OCI-LY7 (cell line): ENCODE results near the gene ATP8B3. TPM values are rescaled to one million over a fixed set of nuclear protein-coding genes. Genes with fewer than 3 reads are reported as not detected.

Experiments
- BruUV-seq: library from RNA; stranded (reverse); fragments of 400-500 nt; replicated peaks from 2 replicates; lab custom pipeline; 2021; lab: Mats Ljungman, UMichigan
- CTCF ChIA-PET: fragments of 300-600 bp; sonication (Branson Sonifier 250); formaldehyde crosslinking; loops from one replicate; lab custom pipeline; 2022; ENCODE audit warnings: antibody characterized with exemption; ENCODE audit not compliant: unreplicated experiment; lab: Charles Lee
- POLR2A ChIA-PET: fragments of 300-600 bp; sonication (Branson Sonifier 250); formaldehyde crosslinking; loops from one replicate; lab custom pipeline; 2022; ENCODE audit warnings: antibody characterized with exemption; lab: Charles Lee
- DNase-seq: peaks from one replicate; pipeline ENCODE4 v3.0.0-alpha.2; 2015; ENCODE audit warnings: low spot score
- H2AFZ ChIP-seq: fragments of 200-600 bp; sonication (generic), shearing (Covaris generic); 2 replicates; pipeline ENCODE4 v1.6.1; 2014; ENCODE audit warnings: mild to moderate bottlenecking, antibody characterized with exemption, low read length, moderate library complexity
- H3K27ac ChIP-seq: fragments of 200-600 bp; sonication (generic); 2 replicates; pipeline ENCODE4 v1.5.1; 2014; ENCODE audit warnings: mixed run types, low read depth, mild to moderate bottlenecking, moderate library complexity, low read length, inconsistent platforms; ENCODE audit not compliant: poor library complexity, severe bottlenecking
- H3K36me3 ChIP-seq: fragments of 200-600 bp; sonication (generic); 2 replicates; pipeline ENCODE4 v1.6.1; 2014; ENCODE audit warnings: mild to moderate bottlenecking, antibody characterized with exemption, low read length, moderate library complexity, mixed read lengths; ENCODE audit not compliant: insufficient read depth
- H3K4me1 ChIP-seq: fragments of 200-600 bp; sonication (generic); 2 replicates; pipeline ENCODE4 v1.5.1; 2014; ENCODE audit warnings: mild to moderate bottlenecking, low read length; ENCODE audit not compliant: insufficient read depth, poor library complexity, severe bottlenecking
- H3K4me2 ChIP-seq: fragments of 200-600 bp; sonication (generic); 2 replicates; pipeline ENCODE4 v1.6.1; 2014; ENCODE audit warnings: mild to moderate bottlenecking, low read length
- H3K4me3 ChIP-seq: fragments of 200-600 bp; sonication (generic); 2 replicates; pipeline ENCODE4 v1.5.1; 2014; ENCODE audit warnings: mild to moderate bottlenecking, low read depth, low read length; ENCODE audit not compliant: poor library complexity, severe bottlenecking
- H3K79me2 ChIP-seq: fragments of 200-600 bp; sonication (generic); 2 replicates; pipeline ENCODE4 v1.6.1; 2016; ENCODE audit warnings: low read depth, mild to moderate bottlenecking, low read length, moderate library complexity, mixed read lengths; ENCODE audit not compliant: insufficient read depth
- H3K9me2 ChIP-seq: fragments of 200-600 bp; sonication (generic); 2 replicates; pipeline ENCODE4 v1.6.1; 2016; ENCODE audit warnings: mild to moderate bottlenecking, low read length, mixed read lengths; ENCODE audit not compliant: insufficient read depth
- H3K9me3 ChIP-seq: fragments of 200-600 bp; sonication (generic); 2 replicates; pipeline ENCODE4 v1.6.1; 2014; ENCODE audit warnings: mild to moderate bottlenecking, mixed run types, low read length, mixed read lengths
- H4K20me1 ChIP-seq: fragments of 200-600 bp; sonication (generic); 2 replicates; pipeline ENCODE4 v1.6.1; 2014; ENCODE audit warnings: mild to moderate bottlenecking, antibody characterized with exemption, low read length, moderate library complexity, mixed read lengths; ENCODE audit not compliant: insufficient read depth
- EZH2phosphoT487 ChIP-seq: fragments of 200-600 bp; sonication (generic); IDR thresholded peaks from 2 replicates; pipeline ENCODE4 v1.6.1; 2018; ENCODE audit warnings: low read depth, borderline replicate concordance, mild to moderate bottlenecking, mixed run types, antibody characterized with exemption, low read length, moderate library complexity, mixed read lengths
- intact Hi-C: fragments of 100-400 bp; cut with micrococcal nuclease; formaldehyde crosslinking; loops from one replicate; pipeline ENCODE4 v1.10.0; 2022; ENCODE audit not compliant: unreplicated experiment
- total RNA-seq, 2 experiments: library from RNA; depleted of rRNA in 1 of 2; stranded (reverse); fragments of >200 nt in 1 of 2; shearing (Covaris generic) in 1 of 2; gene quantifications; 2 replicates each; pipeline ENCODE4 v1.2.3, GENCODE V29; 2014 to 2022
- TF ChIP-seq, protein P1 (sequence below): fragments of 200-600 bp; sonication (generic); conservative IDR thresholded peaks from 2 replicates; pipeline ENCODE4 v1.5.1; 2014; ENCODE audit warnings: mild to moderate bottlenecking, antibody characterized with exemption, low read length, moderate library complexity, mixed read lengths

The ATP8B3 gene
- total RNA-seq, 2 experiments from 2014 or later, result 5.9 to 19.3 TPM

DNA sequence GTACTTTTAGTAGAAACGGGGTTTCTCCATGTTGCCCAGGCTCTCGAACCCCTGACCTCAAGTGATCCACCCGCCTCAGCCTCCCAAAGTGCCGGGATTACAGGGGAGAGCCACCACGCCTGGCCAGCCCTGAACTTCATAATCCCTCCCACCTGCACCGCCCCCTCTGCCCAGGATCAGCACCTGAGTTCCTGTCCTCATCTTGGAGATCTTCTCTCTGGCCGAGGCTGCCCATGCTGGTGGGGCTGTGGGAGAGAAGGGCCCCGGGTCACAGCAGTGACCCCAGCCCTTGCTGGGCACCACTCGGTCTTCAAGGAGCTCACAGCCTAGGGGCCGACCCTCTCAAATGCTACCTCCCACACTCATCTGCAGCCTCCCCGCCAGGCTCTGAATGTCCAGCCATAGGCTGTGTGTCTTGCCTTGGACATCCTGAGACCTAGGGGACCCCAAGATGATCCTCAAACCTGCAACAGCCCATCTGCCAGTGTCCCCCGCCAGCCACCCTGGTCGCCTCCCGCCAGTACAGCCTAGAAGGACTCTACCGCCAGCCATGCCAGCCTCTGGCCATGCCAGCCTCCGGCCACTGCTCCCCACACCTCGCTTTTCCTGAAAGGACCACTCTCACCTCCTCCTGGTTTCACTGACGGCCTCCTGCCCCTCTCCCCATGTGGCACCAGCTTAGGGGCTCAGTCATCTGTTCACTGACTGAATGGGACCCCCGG is 1.5 kb downstream of the ATP8B3 start:
- ChIA-PET CTCF (interaction anchor here (0.6 kb wide), 1 partner anchor 29 kb away, joined by 4 read pairs; no protein-coding TSS in a partner anchor), POLR2A (no interaction called here)
- H2AFZ ChIP-seq, result no peak overlapping the region
- no peak overlapping the region for H3K27ac ChIP-seq
- peaks cover 18% of the 10 kb centered on the region for H3K4me1 ChIP-seq
- H3K9me2 ChIP-seq, result no peaks in the 10 kb centered on the region
- H3K79me2 ChIP-seq, result no peaks in the 10 kb centered on the region
- BruUV-seq, result no TSS peak
- no peak for TF ChIP-seq EZH2phosphoT487
- TF ChIP-seq, protein P1, sequence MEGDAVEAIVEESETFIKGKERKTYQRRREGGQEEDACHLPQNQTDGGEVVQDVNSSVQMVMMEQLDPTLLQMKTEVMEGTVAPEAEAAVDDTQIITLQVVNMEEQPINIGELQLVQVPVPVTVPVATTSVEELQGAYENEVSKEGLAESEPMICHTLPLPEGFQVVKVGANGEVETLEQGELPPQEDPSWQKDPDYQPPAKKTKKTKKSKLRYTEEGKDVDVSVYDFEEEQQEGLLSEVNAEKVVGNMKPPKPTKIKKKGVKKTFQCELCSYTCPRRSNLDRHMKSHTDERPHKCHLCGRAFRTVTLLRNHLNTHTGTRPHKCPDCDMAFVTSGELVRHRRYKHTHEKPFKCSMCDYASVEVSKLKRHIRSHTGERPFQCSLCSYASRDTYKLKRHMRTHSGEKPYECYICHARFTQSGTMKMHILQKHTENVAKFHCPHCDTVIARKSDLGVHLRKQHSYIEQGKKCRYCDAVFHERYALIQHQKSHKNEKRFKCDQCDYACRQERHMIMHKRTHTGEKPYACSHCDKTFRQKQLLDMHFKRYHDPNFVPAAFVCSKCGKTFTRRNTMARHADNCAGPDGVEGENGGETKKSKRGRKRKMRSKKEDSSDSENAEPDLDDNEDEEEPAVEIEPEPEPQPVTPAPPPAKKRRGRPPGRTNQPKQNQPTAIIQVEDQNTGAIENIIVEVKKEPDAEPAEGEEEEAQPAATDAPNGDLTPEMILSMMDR, result no peak
- H3K9me3 ChIP-seq, result no peaks in the 10 kb centered on the region
- no peak overlapping the region for H3K4me2 ChIP-seq
- peaks cover 6% of the 10 kb centered on the region; the same call in 1 of the 2 replicates for H3K36me3 ChIP-seq
- DNase-seq, result no peak
- no peak overlapping the region for H3K4me3 ChIP-seq
- H4K20me1 ChIP-seq, result no peaks in the 10 kb centered on the region
- intact Hi-C loops, result loop anchor here (5.0 kb wide), 1 partner anchor 203 kb away; the partner anchor contains the start of gene UQCR11

DNA sequence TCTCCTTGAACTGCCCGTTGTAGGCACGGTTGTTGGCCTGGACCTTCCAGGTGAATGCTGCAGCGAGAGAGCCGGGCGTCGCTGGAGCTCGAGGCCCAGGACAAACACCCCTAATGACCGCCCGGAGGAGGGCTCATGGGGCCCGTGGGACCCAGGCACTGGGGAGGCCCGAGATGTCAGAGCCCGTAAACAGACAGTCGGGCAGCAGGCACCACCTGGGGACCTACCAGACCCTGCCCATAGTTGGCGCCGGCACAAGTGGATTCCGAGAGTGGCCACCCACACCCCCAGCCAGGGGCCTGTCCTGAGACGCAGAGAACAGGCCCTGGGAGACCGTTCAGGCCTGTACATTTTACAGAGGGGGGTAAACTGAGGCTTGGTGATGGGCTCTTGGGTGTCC is 2.4 kb downstream of the ATP8B3 start:
- H3K36me3 ChIP-seq, result peaks cover 2% of the 10 kb centered on the region; the same call in 1 of the 2 replicates
- no peak overlapping the region for H3K27ac ChIP-seq
- DNase-seq, result no peak
- no peaks in the 10 kb centered on the region for H3K9me2 ChIP-seq
- no peaks in the 10 kb centered on the region for H3K9me3 ChIP-seq
- intact Hi-C loops, result loop anchor here (5.0 kb wide), 1 partner anchor 202 kb away; the partner anchor contains the start of gene UQCR11
- no peak overlapping the region for H2AFZ ChIP-seq
- H4K20me1 ChIP-seq, result no peaks in the 10 kb centered on the region
- BruUV-seq, result no TSS peak
- TF ChIP-seq, protein P1, result no peak
- TF ChIP-seq EZH2phosphoT487, result no peak
- peaks cover 18% of the 10 kb centered on the region for H3K4me1 ChIP-seq
- no peak overlapping the region for H3K4me2 ChIP-seq
- CTCF ChIA-PET, result no interaction called here
- POLR2A ChIA-PET, result no interaction called here
- H3K79me2 ChIP-seq, result no peaks in the 10 kb centered on the region
- H3K4me3 ChIP-seq, result no peak overlapping the region

DNA sequence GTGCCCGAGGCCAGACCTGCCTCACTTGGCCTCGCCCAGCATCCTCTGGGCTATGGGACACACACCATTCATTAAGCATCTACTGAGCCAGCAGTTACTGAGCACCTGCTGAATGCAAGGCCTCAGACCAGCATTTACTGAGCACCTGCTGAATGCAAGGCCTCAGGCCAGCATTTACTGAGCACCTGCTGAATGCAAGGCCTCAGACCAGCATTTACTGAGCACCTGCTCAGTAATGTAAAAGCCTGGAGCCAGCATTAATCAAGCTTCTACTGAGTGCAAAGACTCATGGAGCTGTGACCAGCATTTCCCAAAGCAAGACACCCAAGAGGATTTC is 3.7 kb downstream of the ATP8B3 start:
- H3K27ac ChIP-seq, result no peak overlapping the region
- H3K79me2 ChIP-seq, result no peaks in the 10 kb centered on the region
- no peak for TF ChIP-seq EZH2phosphoT487
- TF ChIP-seq, protein P1, result no peak
- H3K4me2 ChIP-seq, result no peak overlapping the region
- CTCF ChIA-PET, result no interaction called here
- H4K20me1 ChIP-seq, result no peaks in the 10 kb centered on the region
- no peak for DNase-seq
- BruUV-seq, result no TSS peak
- peaks cover 13% of the 10 kb centered on the region for H3K4me1 ChIP-seq
- H2AFZ ChIP-seq, result no peak overlapping the region
- intact Hi-C loops, result no loop called here
- H3K4me3 ChIP-seq, result no peak overlapping the region
- POLR2A ChIA-PET, result no interaction called here
- H3K9me3 ChIP-seq, result no peaks in the 10 kb centered on the region
- no peaks in the 10 kb centered on the region for H3K9me2 ChIP-seq
- H3K36me3 ChIP-seq, result no peaks in the 10 kb centered on the region
